Measurements from ENCODE around the gene SBK2.
"Not testable (repeated sequence)": the region's sequence is repeated elsewhere in the genome, so short reads cannot be mapped to it uniquely, and the experiment has no call there.

SBK2 gene

GRCh38 chr19:55534280-55534679 is 2.7 kb downstream of the SBK2 start:
- not testable (repeated sequence) for H3K4me1 Mint-ChIP-seq; DNase-seq; ATAC-seq; H3K36me3 Mint-ChIP-seq (ENCODE audit: low read depth); H3K4me3 Mint-ChIP-seq; H3K27ac Mint-ChIP-seq; H3K9me3 Mint-ChIP-seq; H3K27me3 Mint-ChIP-seq

- Mint-ChIP-seq H3K36me3 (ENCODE audit: low read depth) (no peaks in the 10 kb centered on the region), H3K27ac (no peak overlapping the region), H3K9me3 (no peaks in the 10 kb centered on the region), H3K4me1 (no peaks in the 10 kb centered on the region), H3K4me3 (no peak overlapping the region), H3K27me3 (no peaks in the 10 kb centered on the region)
- ATAC-seq (no peak), DNase-seq (no peak)
These were observed 5.9 kb downstream of the SBK2 start for GRCh38 chr19:55530996-55531395.

- H3K27ac Mint-ChIP-seq, result no peak overlapping the region
These were observed 7.2 kb downstream of the SBK2 start for GRCh38 chr19:55529636-55530234.

GRCh38 chr19:55528030-55528803 is 8.7 kb downstream of the SBK2 start:
- no peak for DNase-seq
- no peak for ATAC-seq
- Mint-ChIP-seq H3K4me1 (no peaks in the 10 kb centered on the region), H3K9me3 (no peaks in the 10 kb centered on the region), H3K36me3 (ENCODE audit: low read depth) (no peaks in the 10 kb centered on the region), H3K4me3 (no peak overlapping the region), H3K27me3 (peaks cover 5% of the 10 kb centered on the region), H3K27ac (no peak overlapping the region)

More at GRCh38 chr19:55529636-55530234, 7.2 kb downstream of the SBK2 start:
- Mint-ChIP-seq H3K36me3 (ENCODE audit: low read depth) (no peaks in the 10 kb centered on the region), H3K4me1 (no peaks in the 10 kb centered on the region), H3K4me3 (no peak overlapping the region), H3K27me3 (peaks cover 5% of the 10 kb centered on the region), H3K9me3 (no peaks in the 10 kb centered on the region)
- DNase-seq, result no peak
- no peak for ATAC-seq

- DNase-seq, result no peak
- Mint-ChIP-seq H3K27me3 (peaks cover 5% of the 10 kb centered on the region), H3K9me3 (no peaks in the 10 kb centered on the region), H3K4me1 (no peaks in the 10 kb centered on the region), H3K36me3 (ENCODE audit: low read depth) (no peaks in the 10 kb centered on the region), H3K4me3 (no peak overlapping the region), H3K27ac (no peak overlapping the region)
- no peak for ATAC-seq
These were observed 9.5 kb downstream of the SBK2 start for GRCh38 chr19:55527197-55528029.

- H3K4me3 Mint-ChIP-seq, result no peak overlapping the region
- no peak for DNase-seq
- no peak for ATAC-seq
- no peaks in the 10 kb centered on the region for H3K4me1 Mint-ChIP-seq
- H3K27ac Mint-ChIP-seq, result no peak overlapping the region
- peaks cover 5% of the 10 kb centered on the region for H3K27me3 Mint-ChIP-seq
- no peaks in the 10 kb centered on the region for H3K9me3 Mint-ChIP-seq
- no peaks in the 10 kb centered on the region for H3K36me3 Mint-ChIP-seq (ENCODE audit: low read depth)
These were observed 10.4 kb downstream of the SBK2 start for GRCh38 chr19:55526216-55527196.

GRCh38 chr19:55525289-55526101 is 11.4 kb downstream of the SBK2 start:
- Mint-ChIP-seq H3K9me3 (no peaks in the 10 kb centered on the region), H3K4me3 (no peak overlapping the region), H3K27me3 (peaks cover 5% of the 10 kb centered on the region), H3K36me3 (ENCODE audit: low read depth) (no peaks in the 10 kb centered on the region), H3K4me1 (no peaks in the 10 kb centered on the region), H3K27ac (no peak overlapping the region)
- ATAC-seq, result no peak
- DNase-seq, result no peak

- Mint-ChIP-seq H3K4me1 (peaks cover 2% of the 10 kb centered on the region), H3K9me3 (no peaks in the 10 kb centered on the region), H3K4me3 (no peak overlapping the region), H3K36me3 (ENCODE audit: low read depth) (no peaks in the 10 kb centered on the region), H3K27me3 (peaks cover 5% of the 10 kb centered on the region), H3K27ac (no peak overlapping the region)
- ATAC-seq (no peak), DNase-seq (no peak)
These were observed 16.1 kb downstream of the SBK2 start for GRCh38 chr19:55520691-55521292.

GRCh38 chr19:55519451-55520311 is 17.3 kb downstream of the SBK2 start:
- peaks cover 2% of the 10 kb centered on the region for H3K4me1 Mint-ChIP-seq
- no peaks in the 10 kb centered on the region for H3K27me3 Mint-ChIP-seq
- ATAC-seq (no peak), DNase-seq (no peak)
- no peak overlapping the region for H3K4me3 Mint-ChIP-seq
- H3K9me3 Mint-ChIP-seq, result no peaks in the 10 kb centered on the region
- H3K27ac Mint-ChIP-seq, result no peak overlapping the region
- no peaks in the 10 kb centered on the region for H3K36me3 Mint-ChIP-seq (ENCODE audit: low read depth)

- DNase-seq, result peak; percentile 93
- H3K36me3 Mint-ChIP-seq (ENCODE audit: low read depth), result no peaks in the 10 kb centered on the region
- peak overlapping the region; percentile 63 for H3K4me3 Mint-ChIP-seq
- H3K4me1 Mint-ChIP-seq, result peaks cover 2% of the 10 kb centered on the region
- H3K9me3 Mint-ChIP-seq, result no peaks in the 10 kb centered on the region
- peak; percentile 100 for ATAC-seq
- H3K27ac Mint-ChIP-seq, result peak overlapping the region; percentile 59
- peaks cover 2% of the 10 kb centered on the region for H3K27me3 Mint-ChIP-seq
These were observed 19.9 kb downstream of the SBK2 start for GRCh38 chr19:55516878-55517620.

- no peak overlapping the region for H3K27ac Mint-ChIP-seq
- ATAC-seq, result no peak
These were observed 28.8 kb downstream of the SBK2 start for GRCh38 chr19:55508120-55508519.

GRCh38 chr19:55504981-55505380 is 32.0 kb downstream of the SBK2 start:
- DNase-seq (no peak), ATAC-seq (no peak)
- Mint-ChIP-seq H3K4me3 (no peak overlapping the region), H3K9me3 (no peaks in the 10 kb centered on the region), H3K27me3 (peaks cover 8% of the 10 kb centered on the region), H3K27ac (no peak overlapping the region), H3K4me1 (peaks cover 18% of the 10 kb centered on the region), H3K36me3 (ENCODE audit: low read depth) (no peaks in the 10 kb centered on the region)

More at GRCh38 chr19:55508120-55508519, 28.8 kb downstream of the SBK2 start:
- Mint-ChIP-seq H3K27me3 (peaks cover 11% of the 10 kb centered on the region), H3K4me1 (peaks cover 10% of the 10 kb centered on the region), H3K9me3 (no peaks in the 10 kb centered on the region), H3K36me3 (ENCODE audit: low read depth) (no peaks in the 10 kb centered on the region), H3K4me3 (no peak overlapping the region)
- DNase-seq, result no peak

Measured in activated naive CD8-positive, alpha-beta T cell treated with anti-CD3 and anti-CD28 coated beads, Interleukin-2, amount 50 U/mL, for 24 hours (primary cell).